GM19023 (cell line): ENCODE results near the gene MARCHF2.

ENCODE experiments used
- ATAC-seq: cut with Tn5 transposase; IDR thresholded peaks from one replicate; pipeline ENCODE4 v1.9.1; 2021; ENCODE audit warnings: mild to moderate bottlenecking, moderate library complexity; ENCODE audit not compliant: unreplicated experiment

Gene MARCHF2

GRCh38 chr19:8451885-8452284, 38.8 kb downstream of the MARCHF2 start:
- no peak for ATAC-seq

GRCh38 chr19:8452446-8453123, 39.5 kb downstream of the MARCHF2 start:
- no peak for ATAC-seq

GRCh38 chr19:8453616-8454015, 40.5 kb downstream of the MARCHF2 start:
- no peak for ATAC-seq

- ATAC-seq = no peak
Measured at GRCh38 chr19:8454218-8454617, 41.1 kb downstream of the MARCHF2 start.

GRCh38 chr19:8455018-8455417, 41.9 kb downstream of the MARCHF2 start:
- no peak for ATAC-seq

- no peak for ATAC-seq
Measured at GRCh38 chr19:8456064-8456463, 43.0 kb downstream of the MARCHF2 start.

- no peak for ATAC-seq
Measured at GRCh38 chr19:8457209-8457608, 44.1 kb downstream of the MARCHF2 start.

- no peak for ATAC-seq
Measured at GRCh38 chr19:8457827-8458226, 44.7 kb downstream of the MARCHF2 start.

GRCh38 chr19:8458380-8458779, 45.3 kb downstream of the MARCHF2 start:
- no peak for ATAC-seq

GRCh38 chr19:8459095-8459494, 46.0 kb downstream of the MARCHF2 start:
- ATAC-seq = no peak

- ATAC-seq = no peak
Measured at GRCh38 chr19:8459520-8460270, 46.6 kb downstream of the MARCHF2 start.

GRCh38 chr19:8460516-8461298, 47.6 kb downstream of the MARCHF2 start:
- ATAC-seq = no peak

GRCh38 chr19:8461376-8461775, 48.3 kb downstream of the MARCHF2 start:
- no peak for ATAC-seq

- ATAC-seq = no peak
Measured at GRCh38 chr19:8461891-8462290, 48.8 kb downstream of the MARCHF2 start.

GRCh38 chr19:8462571-8462970, 49.5 kb downstream of the MARCHF2 start:
- no peak for ATAC-seq

- no peak for ATAC-seq
Measured at GRCh38 chr19:8463365-8463764, 50.3 kb downstream of the MARCHF2 start.

- ATAC-seq = no peak
Measured at GRCh38 chr19:8466018-8466417, 52.9 kb downstream of the MARCHF2 start.

GRCh38 chr19:8468124-8468523, 55.0 kb downstream of the MARCHF2 start:
- ATAC-seq = no peak

GRCh38 chr19:8468761-8469373, 55.8 kb downstream of the MARCHF2 start:
- no peak for ATAC-seq

GRCh38 chr19:8469613-8470368, 56.7 kb downstream of the MARCHF2 start:
- ATAC-seq = no peak
